Activated CD4-positive, alpha-beta T cell treated with anti-CD3 and anti-CD28 coated beads for 36 hours (primary cell): ENCODE results near the gene ZNF593. TPM values are rescaled to one million over a fixed set of nuclear protein-coding genes. Genes with fewer than 3 reads are reported as not detected.

Experiments
- ATAC-seq: fragments of 200-7000 bp; cut with Tn5 transposase; one replicate; pipeline ENCODE4 v1.10.0; 2021; ENCODE audit warnings: mild to moderate bottlenecking, moderate library complexity
- CTCF ChIA-PET: fragments of 350-600 bp; sonication (Branson Sonifier 250); formaldehyde crosslinking; loops from one replicate; lab custom pipeline; 2021; ENCODE audit warnings: antibody characterized with exemption; lab: Charles Lee
- POLR2A ChIA-PET: fragments of 350-600 bp; sonication (Branson Sonifier 250); formaldehyde crosslinking; loops from one replicate; lab custom pipeline; 2021; ENCODE audit warnings: antibody characterized with exemption, inconsistent platforms; lab: Charles Lee
- DNase-seq: peaks from one replicate; pipeline ENCODE4 v3.0.0-alpha.2; 2020
- H3K27ac Mint-ChIP-seq: one replicate; pipeline ENCODE4 v1.8.0; 2021; ENCODE audit warnings: mixed read lengths
- H3K27me3 Mint-ChIP-seq: one replicate; pipeline ENCODE4 v1.8.0; 2021; ENCODE audit warnings: mixed read lengths
- H3K36me3 Mint-ChIP-seq: one replicate; pipeline ENCODE4 v1.8.0; 2021; ENCODE audit warnings: low read depth, mixed read lengths
- H3K4me1 Mint-ChIP-seq: one replicate; pipeline ENCODE4 v1.8.0; 2021; ENCODE audit warnings: mixed read lengths
- H3K4me3 Mint-ChIP-seq: one replicate; pipeline ENCODE4 v1.8.0; 2021; ENCODE audit warnings: mild to moderate bottlenecking, moderate library complexity, mixed read lengths
- H3K9me3 Mint-ChIP-seq: one replicate; pipeline ENCODE4 v1.8.0; 2021; ENCODE audit warnings: low read depth, mixed read lengths
- intact Hi-C, 2 experiments: fragments of 100-400 bp; cut with DNase I in 1 of 2; cut with micrococcal nuclease in 1 of 2; formaldehyde crosslinking; loops; one replicate each; pipeline versions ENCODE4 v1.14.2 to v1.15.1; 2022 to 2024; cut with DNase I, micrococcal nuclease
- total RNA-seq, 2 experiments: library from RNA; stranded (reverse); gene quantifications; one replicate each; pipeline ENCODE4 v1.2.3, GENCODE V29; 2021

ZNF593 gene
- total RNA-seq, 2 experiments from 2014 or later = 44.6 to 56.3 TPM

DNA sequence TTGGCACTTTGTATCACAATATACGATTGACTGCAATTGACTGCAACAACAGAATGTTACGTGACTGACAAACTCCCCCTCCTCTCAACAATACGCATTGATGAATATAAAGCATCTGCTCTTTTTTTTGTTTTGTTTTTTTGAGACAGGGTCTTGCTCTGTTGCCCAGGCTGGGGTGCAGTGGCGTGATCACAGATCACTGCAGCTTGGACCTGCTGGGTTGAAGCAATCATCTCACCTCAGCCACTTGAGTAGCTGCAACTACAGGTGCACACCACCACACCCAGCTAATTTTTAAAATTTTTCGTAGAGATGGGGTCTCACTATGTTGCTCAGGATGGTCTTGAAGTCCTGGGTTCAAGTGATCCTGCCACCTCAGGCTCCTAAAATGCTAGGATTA is 43.0 kb downstream of the ZNF593 start:
- ChIA-PET CTCF (interaction anchor here (0.7 to 2.5 kb wide), 2 partner anchors 43 to 51 kb away, joined by 3 to 7 read pairs; partner anchors contain the start of gene ZNF593), POLR2A (interaction anchor here (0.7 kb wide), 1 partner anchor 14 kb away, joined by 10 read pairs; no protein-coding TSS in a partner anchor)
- H3K9me3 Mint-ChIP-seq = no peaks in the 10 kb centered on the region
- H3K27ac Mint-ChIP-seq = no peak overlapping the region
- H3K4me3 Mint-ChIP-seq = no peak overlapping the region
- H3K27me3 Mint-ChIP-seq = no peaks in the 10 kb centered on the region
- H3K4me1 Mint-ChIP-seq = no peaks in the 10 kb centered on the region
- intact Hi-C loops = no loop called here
- no peak for DNase-seq
- no peak for ATAC-seq
- H3K36me3 Mint-ChIP-seq = no peaks in the 10 kb centered on the region

GRCh38 chr1:26213335-26213905 is 43.7 kb downstream of the ZNF593 start:
- intact Hi-C loops = no loop called here
- POLR2A ChIA-PET = no interaction called here

GRCh38 chr1:26215246-26215645 is 45.5 kb downstream of the ZNF593 start:
- no peaks in the 10 kb centered on the region for H3K9me3 Mint-ChIP-seq
- CTCF ChIA-PET = interaction anchor here (0.6 kb wide), 1 partner anchor 221 kb away, joined by 3 read pairs; no protein-coding TSS in a partner anchor
- no peaks in the 10 kb centered on the region for H3K36me3 Mint-ChIP-seq
- POLR2A ChIA-PET = interaction anchor here (0.6 kb wide), 1 partner anchor 122 kb away, joined by 3 read pairs; no protein-coding TSS in a partner anchor
- no peaks in the 10 kb centered on the region for H3K4me1 Mint-ChIP-seq
- DNase-seq = no peak
- intact Hi-C loops = no loop called here
- no peak overlapping the region for H3K27ac Mint-ChIP-seq
- H3K27me3 Mint-ChIP-seq = no peaks in the 10 kb centered on the region
- ATAC-seq = no peak
- no peak overlapping the region for H3K4me3 Mint-ChIP-seq

More at GRCh38 chr1:26213335-26213905, 43.7 kb downstream of the ZNF593 start:
- CTCF ChIA-PET = interaction anchor here (0.6 to 1.0 kb wide), 3 partner anchors 10 to 404 kb away, joined by 3 read pairs; no protein-coding TSS in a partner anchor
- ATAC-seq (no peak), DNase-seq (no peak)
- no peaks in the 10 kb centered on the region for H3K36me3 Mint-ChIP-seq
- no peaks in the 10 kb centered on the region for H3K27me3 Mint-ChIP-seq
- H3K4me3 Mint-ChIP-seq = no peak overlapping the region
- H3K9me3 Mint-ChIP-seq = no peaks in the 10 kb centered on the region
- no peaks in the 10 kb centered on the region for H3K4me1 Mint-ChIP-seq
- no peak overlapping the region for H3K27ac Mint-ChIP-seq

DNA sequence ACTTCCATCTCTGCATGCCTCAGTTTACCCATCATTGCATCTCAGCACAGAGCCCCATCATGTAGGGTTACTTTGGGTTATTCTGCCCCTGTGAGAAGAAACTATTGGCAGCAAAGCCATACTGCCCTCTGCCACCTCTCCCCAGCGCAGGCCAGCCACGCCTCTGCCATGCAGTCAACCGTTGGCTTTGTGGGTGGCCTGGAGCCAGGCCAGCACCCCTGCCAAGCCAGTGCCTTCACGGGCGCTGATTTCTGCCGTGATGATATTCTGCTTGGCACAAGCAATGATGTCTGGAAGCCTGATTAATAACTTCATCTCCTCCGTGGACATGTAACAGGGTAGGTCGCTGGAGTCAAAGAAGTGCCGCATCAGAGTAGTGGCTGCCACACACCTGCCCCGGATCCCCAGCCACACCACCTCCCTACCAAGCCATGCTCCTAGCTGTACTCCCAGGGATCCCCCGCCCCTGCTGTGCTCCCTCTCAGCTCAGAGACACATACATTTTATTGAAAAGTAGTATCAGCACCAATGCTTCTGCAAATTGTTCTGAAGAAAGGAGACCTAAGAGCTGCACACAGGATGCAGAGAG is 49.3 kb downstream of the ZNF593 start:
- DNase-seq (no peak), ATAC-seq (no peak)
- peaks cover 5% of the 10 kb centered on the region for H3K27me3 Mint-ChIP-seq
- no peaks in the 10 kb centered on the region for H3K36me3 Mint-ChIP-seq
- intact Hi-C loops = no loop called here
- no peak overlapping the region for H3K4me3 Mint-ChIP-seq
- H3K27ac Mint-ChIP-seq = no peak overlapping the region
- CTCF ChIA-PET = interaction anchor here (0.9 kb wide), 1 partner anchor 15 kb away, joined by 3 read pairs; the partner anchor contains the start of gene CEP85
- no peaks in the 10 kb centered on the region for H3K4me1 Mint-ChIP-seq
- POLR2A ChIA-PET = no interaction called here
- no peaks in the 10 kb centered on the region for H3K9me3 Mint-ChIP-seq

Other genes with a start within 250 kb of the ZNF593 start
- gene PAFAH2, start 171.8 kb upstream of the ZNF593 start, total RNA-seq = 1 to 10 TPM; 6.6 to 7.9 TPM
- not detected for gene EXTL1, start 148.1 kb upstream of the ZNF593 start, total RNA-seq
- not detected for gene SLC30A2, start 123.8 kb upstream of the ZNF593 start, total RNA-seq
- not detected for gene TRIM63, start 102.3 kb upstream of the ZNF593 start, total RNA-seq
- 10 to 100 TPM; 12.3 to 13.0 TPM for gene PDIK1L, start 58.1 kb upstream of the ZNF593 start, total RNA-seq
- not detected for gene FAM110D, start 10.8 kb upstream of the ZNF593 start, total RNA-seq
- not detected for gene C1orf232, start 945 bp upstream of the ZNF593 start, total RNA-seq
- gene ZNF593OS, start 1.9 kb downstream of the ZNF593 start, total RNA-seq = not detected
- 1 to 10 TPM; 3.0 to 3.2 TPM for gene CNKSR1, start 7.6 kb downstream of the ZNF593 start, total RNA-seq
- not detected for gene CATSPER4, start 20.7 kb downstream of the ZNF593 start, total RNA-seq
- 10 to 100 TPM; 31.1 to 31.9 TPM for gene CEP85, start 64.3 kb downstream of the ZNF593 start, total RNA-seq
- gene SH3BGRL3, start 110.2 kb downstream of the ZNF593 start, total RNA-seq = 100 to 1,000 TPM; 267 to 381 TPM
- gene UBXN11, start 136.7 kb downstream of the ZNF593 start, total RNA-seq = 10 to 100 TPM; 19.4 to 22.2 TPM
- gene CD52, start 148.1 kb downstream of the ZNF593 start, total RNA-seq = 100 to 1,000 TPM; 216 to 217 TPM
- 1 to 10 TPM; 1.5 to 1.6 TPM for gene CRYBG2, start 184.2 kb downstream of the ZNF593 start, total RNA-seq
- not detected for gene ZNF683, start 202.8 kb downstream of the ZNF593 start, total RNA-seq
- not detected for gene LIN28A, start 240.9 kb downstream of the ZNF593 start, total RNA-seq